MCF 10A (cell line): ENCODE results near the gene TRIM31. TPM values are rescaled to one million over a fixed set of nuclear protein-coding genes. Genes with fewer than 3 reads are reported as not detected.

Experiments
- BruUV-seq: library from RNA; stranded (reverse); fragments of 400-500 nt; replicated peaks from 2 replicates; lab custom pipeline; 2021; lab: Mats Ljungman, UMichigan
- CTCF ChIA-PET: fragments of 300-600 bp; sonication (Branson Sonifier 250); formaldehyde crosslinking; extraction: SDS; loops from one replicate; lab custom pipeline; 2021; ENCODE audit warnings: antibody characterized with exemption, inconsistent platforms; lab: Yijun Ruan, JAX
- POLR2A ChIA-PET: fragments of 300-600, 350-650 bp; sonication (Branson Sonifier 250); formaldehyde crosslinking; extraction: SDS; loops from one replicate; lab custom pipeline; 2020; ENCODE audit warnings: antibody characterized with exemption, inconsistent platforms; lab: Yijun Ruan, JAX
- DNase-seq: peaks from one replicate; pipeline ENCODE4 v3.0.0-alpha.2; 2018; ENCODE audit not compliant: unreplicated experiment
- H3K27ac Mint-ChIP-seq: one replicate; pipeline ENCODE4 v1.8.0; 2022; ENCODE audit warnings: mild to moderate bottlenecking, low read depth, mixed read lengths; ENCODE audit not compliant: unreplicated experiment
- H3K27me3 Mint-ChIP-seq: one replicate; pipeline ENCODE4 v1.8.0; 2022; ENCODE audit warnings: mixed read lengths; ENCODE audit not compliant: insufficient read depth, unreplicated experiment
- H3K36me3 Mint-ChIP-seq: one replicate; pipeline ENCODE4 v1.8.0; 2022; ENCODE audit warnings: mild to moderate bottlenecking, moderate library complexity, mixed read lengths; ENCODE audit not compliant: insufficient read depth, unreplicated experiment
- H3K4me1 Mint-ChIP-seq: one replicate; pipeline ENCODE4 v1.8.0; 2022; ENCODE audit warnings: mixed read lengths; ENCODE audit not compliant: insufficient read depth, unreplicated experiment
- H3K4me3 Mint-ChIP-seq: one replicate; pipeline ENCODE4 v1.8.0; 2022; ENCODE audit warnings: mild to moderate bottlenecking, moderate library complexity, mixed read lengths; ENCODE audit not compliant: unreplicated experiment
- H3K9me3 Mint-ChIP-seq: one replicate; pipeline ENCODE4 v1.8.0; 2022; ENCODE audit warnings: mixed read lengths; ENCODE audit not compliant: unreplicated experiment
- intact Hi-C: fragments of 100-400 bp; cut with micrococcal nuclease; formaldehyde crosslinking; loops from 2 replicates; pipeline ENCODE4 v1.14.1; 2022
- total RNA-seq: library from RNA; stranded (reverse); gene quantifications from 2 replicates; pipeline ENCODE4 v1.2.3, GENCODE V29; 2022
- TF ChIP-seq, protein P1 (sequence below): fragments of 200-600 bp; IDR thresholded peaks from one replicate; pipeline ENCODE4 v1.8.0; 2022; ENCODE audit warnings: antibody characterized with exemption, mild to moderate bottlenecking; ENCODE audit not compliant: unreplicated experiment

TRIM31 gene
- total RNA-seq, 1 experiment from 2014 or later: not detected

- H3K36me3 Mint-ChIP-seq: no peaks in the 10 kb centered on the region
- intact Hi-C loops: no loop called here
- no TSS peak for BruUV-seq
- no peaks in the 10 kb centered on the region for H3K27me3 Mint-ChIP-seq
- TF ChIP-seq, protein P1, sequence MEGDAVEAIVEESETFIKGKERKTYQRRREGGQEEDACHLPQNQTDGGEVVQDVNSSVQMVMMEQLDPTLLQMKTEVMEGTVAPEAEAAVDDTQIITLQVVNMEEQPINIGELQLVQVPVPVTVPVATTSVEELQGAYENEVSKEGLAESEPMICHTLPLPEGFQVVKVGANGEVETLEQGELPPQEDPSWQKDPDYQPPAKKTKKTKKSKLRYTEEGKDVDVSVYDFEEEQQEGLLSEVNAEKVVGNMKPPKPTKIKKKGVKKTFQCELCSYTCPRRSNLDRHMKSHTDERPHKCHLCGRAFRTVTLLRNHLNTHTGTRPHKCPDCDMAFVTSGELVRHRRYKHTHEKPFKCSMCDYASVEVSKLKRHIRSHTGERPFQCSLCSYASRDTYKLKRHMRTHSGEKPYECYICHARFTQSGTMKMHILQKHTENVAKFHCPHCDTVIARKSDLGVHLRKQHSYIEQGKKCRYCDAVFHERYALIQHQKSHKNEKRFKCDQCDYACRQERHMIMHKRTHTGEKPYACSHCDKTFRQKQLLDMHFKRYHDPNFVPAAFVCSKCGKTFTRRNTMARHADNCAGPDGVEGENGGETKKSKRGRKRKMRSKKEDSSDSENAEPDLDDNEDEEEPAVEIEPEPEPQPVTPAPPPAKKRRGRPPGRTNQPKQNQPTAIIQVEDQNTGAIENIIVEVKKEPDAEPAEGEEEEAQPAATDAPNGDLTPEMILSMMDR: no peak
- H3K4me3 Mint-ChIP-seq: no peak overlapping the region
- DNase-seq: no peak
- CTCF ChIA-PET: interaction anchor here (0.6 to 2.7 kb wide), 2 partner anchors 29 to 808 kb away, joined by 3 to 11 read pairs; no protein-coding TSS in a partner anchor
- POLR2A ChIA-PET: no interaction called here
- H3K27ac Mint-ChIP-seq: no peak overlapping the region
- H3K4me1 Mint-ChIP-seq: peaks cover 14% of the 10 kb centered on the region
- H3K9me3 Mint-ChIP-seq: no peaks in the 10 kb centered on the region
These were observed 47.3 kb upstream of the TRIM31 start for GRCh38 chr6:30160008-30160784.

GRCh38 chr6:30158475-30159040 lies 45.7 kb upstream of the TRIM31 start:
- intact Hi-C loops: no loop called here
- no peak overlapping the region for H3K27ac Mint-ChIP-seq
- no peak for DNase-seq
- H3K4me3 Mint-ChIP-seq: no peak overlapping the region
- POLR2A ChIA-PET: interaction anchor here (0.7 kb wide), 1 partner anchor 57 kb away, joined by 3 read pairs; no protein-coding TSS in a partner anchor
- peaks cover 26% of the 10 kb centered on the region for H3K4me1 Mint-ChIP-seq
- H3K27me3 Mint-ChIP-seq: no peaks in the 10 kb centered on the region
- no peaks in the 10 kb centered on the region for H3K36me3 Mint-ChIP-seq
- TF ChIP-seq, protein P1: no peak
- CTCF ChIA-PET: no interaction called here
- no peaks in the 10 kb centered on the region for H3K9me3 Mint-ChIP-seq
- BruUV-seq: no TSS peak

DNA sequence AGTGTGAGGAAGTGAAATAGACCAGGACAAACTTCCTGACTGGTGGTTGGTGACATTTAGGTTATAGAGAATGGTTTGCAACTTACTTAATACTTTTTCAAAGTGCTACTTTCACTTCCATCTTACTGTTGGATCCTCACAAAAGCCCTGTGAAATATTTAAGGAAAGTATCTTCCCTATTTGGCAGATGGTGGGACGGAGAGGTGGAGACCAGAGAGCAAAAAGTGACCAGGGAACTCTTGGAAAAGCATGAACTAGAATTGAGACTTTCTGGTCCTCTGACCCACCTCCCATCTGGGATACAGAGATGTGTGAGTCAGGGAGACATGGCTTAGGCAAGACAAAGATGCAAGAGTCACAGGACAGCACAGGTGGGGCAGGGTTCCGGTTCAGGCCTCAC lies 45.1 kb upstream of the TRIM31 start:
- ChIA-PET POLR2A (interaction anchor here (0.7 kb wide), 1 partner anchor 56 kb away, joined by 3 read pairs; no protein-coding TSS in a partner anchor), CTCF (no interaction called here)
- no peak overlapping the region for H3K4me3 Mint-ChIP-seq
- no peaks in the 10 kb centered on the region for H3K27me3 Mint-ChIP-seq
- no peak overlapping the region for H3K27ac Mint-ChIP-seq
- intact Hi-C loops: no loop called here
- TF ChIP-seq, protein P1: no peak
- H3K9me3 Mint-ChIP-seq: no peaks in the 10 kb centered on the region
- H3K4me1 Mint-ChIP-seq: peaks cover 26% of the 10 kb centered on the region
- BruUV-seq: no TSS peak
- no peaks in the 10 kb centered on the region for H3K36me3 Mint-ChIP-seq
- no peak for DNase-seq

DNA sequence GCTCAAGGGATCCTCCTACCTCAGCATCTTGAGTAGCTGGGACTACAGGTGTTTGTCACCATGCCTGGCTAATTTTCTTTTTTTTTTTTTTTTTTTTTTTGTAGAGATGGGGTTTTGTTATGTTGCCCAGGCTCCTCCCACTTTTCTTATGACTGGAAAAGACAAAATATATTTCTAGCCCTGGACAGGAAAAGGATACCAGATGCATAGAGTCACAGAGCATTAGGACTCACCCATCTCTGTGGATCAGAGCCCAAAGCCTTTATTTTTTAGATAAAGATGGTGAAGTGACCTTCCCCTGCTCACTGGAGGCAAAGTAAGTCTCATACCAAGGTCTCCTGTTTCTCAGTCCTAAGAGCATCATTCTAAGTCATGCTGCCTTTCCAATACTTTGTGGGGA lies 44.7 kb upstream of the TRIM31 start:
- Mint-ChIP-seq H3K27me3 (no peaks in the 10 kb centered on the region), H3K9me3 (no peaks in the 10 kb centered on the region), H3K27ac (no peak overlapping the region), H3K4me3 (no peak overlapping the region), H3K4me1 (peaks cover 26% of the 10 kb centered on the region), H3K36me3 (no peaks in the 10 kb centered on the region)
- DNase-seq: no peak
- TF ChIP-seq, protein P1: no peak
- ChIA-PET CTCF (interaction anchor here (0.6 kb wide), 1 partner anchor 47 kb away, joined by 3 read pairs; no protein-coding TSS in a partner anchor), POLR2A (interaction anchor here (0.7 to 3.9 kb wide), 2 partner anchors 56 to 96 kb away, joined by 3 to 17 read pairs; partner anchors contain the start of gene POLR1H)
- intact Hi-C loops: no loop called here
- BruUV-seq: no TSS peak
